ENCODE measurements around the gene NAPB. TPM values are rescaled to one million over a fixed set of nuclear protein-coding genes. Genes with fewer than 3 reads are reported as not detected.

The NAPB gene
- total and polyA plus RNA-seq, 2 experiments from 2014 or later, result 7.3 to 11.2 TPM

DNA sequence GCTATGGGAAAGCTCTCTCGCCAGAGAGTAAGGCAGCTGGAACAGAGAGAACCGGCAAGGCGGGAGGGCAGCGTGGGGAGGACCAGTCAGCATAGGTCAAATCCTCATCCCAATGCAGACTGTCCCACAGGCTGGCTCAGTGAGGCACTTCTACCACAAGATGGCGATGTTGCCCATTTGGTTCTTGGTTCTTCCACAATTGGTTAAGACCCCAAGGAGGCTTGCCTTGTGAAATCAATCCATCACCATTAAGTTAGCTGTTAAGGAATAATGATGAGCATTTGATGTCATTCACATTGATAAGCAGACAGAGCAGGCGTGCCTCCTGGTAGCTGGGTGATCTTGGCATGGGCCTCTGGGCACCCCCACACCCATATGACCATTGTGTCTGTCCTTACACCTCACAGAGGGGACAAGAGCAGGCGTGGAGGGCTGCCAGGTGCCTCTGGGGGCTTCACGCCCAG, 20.6 kb upstream of the NAPB start:
- H3K27ac ChIP-seq, result no peak overlapping the region
- WGBS (ENCODE audit: low lambda C conversion rate, missing lambda C conversion rate), result 25% methylated on average over 8 of the region's 8 CpGs
- H4K20me1 ChIP-seq (ENCODE audit: insufficient read depth, poor library complexity, severe bottlenecking), result no peaks in the 10 kb centered on the region
- no peaks in the 10 kb centered on the region for H3K9me2 ChIP-seq (replicated peaks; ENCODE audit: insufficient read depth)
- no peaks in the 10 kb centered on the region for H3K9me3 ChIP-seq (ENCODE audit: low read depth)
- H3K4me1 ChIP-seq (ENCODE audit: insufficient read depth), result peaks cover under 1% of the 10 kb centered on the region
- no peaks in the 10 kb centered on the region for H3K27me3 ChIP-seq
- DNase-seq (ENCODE audit: low spot score), result peak; percentile 86
- no peak overlapping the region for H3K4me3 ChIP-seq
- H3K79me2 ChIP-seq, result no peaks in the 10 kb centered on the region
- H3K36me3 ChIP-seq (replicated peaks; ENCODE audit: insufficient read depth, low read depth), result no peaks in the 10 kb centered on the region
- no peak overlapping the region for H2AFZ ChIP-seq
- TF ChIP-seq EZH2 (IDR thresholded peaks at IDR 0.05; ENCODE audit: borderline replicate concordance), result no peak
- TF ChIP-seq, protein P1, sequence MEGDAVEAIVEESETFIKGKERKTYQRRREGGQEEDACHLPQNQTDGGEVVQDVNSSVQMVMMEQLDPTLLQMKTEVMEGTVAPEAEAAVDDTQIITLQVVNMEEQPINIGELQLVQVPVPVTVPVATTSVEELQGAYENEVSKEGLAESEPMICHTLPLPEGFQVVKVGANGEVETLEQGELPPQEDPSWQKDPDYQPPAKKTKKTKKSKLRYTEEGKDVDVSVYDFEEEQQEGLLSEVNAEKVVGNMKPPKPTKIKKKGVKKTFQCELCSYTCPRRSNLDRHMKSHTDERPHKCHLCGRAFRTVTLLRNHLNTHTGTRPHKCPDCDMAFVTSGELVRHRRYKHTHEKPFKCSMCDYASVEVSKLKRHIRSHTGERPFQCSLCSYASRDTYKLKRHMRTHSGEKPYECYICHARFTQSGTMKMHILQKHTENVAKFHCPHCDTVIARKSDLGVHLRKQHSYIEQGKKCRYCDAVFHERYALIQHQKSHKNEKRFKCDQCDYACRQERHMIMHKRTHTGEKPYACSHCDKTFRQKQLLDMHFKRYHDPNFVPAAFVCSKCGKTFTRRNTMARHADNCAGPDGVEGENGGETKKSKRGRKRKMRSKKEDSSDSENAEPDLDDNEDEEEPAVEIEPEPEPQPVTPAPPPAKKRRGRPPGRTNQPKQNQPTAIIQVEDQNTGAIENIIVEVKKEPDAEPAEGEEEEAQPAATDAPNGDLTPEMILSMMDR (IDR thresholded peaks at IDR 0.05; ENCODE audit: poor library complexity), result peak; percentile 90
- TF ChIP-seq EZH2phosphoT487 (IDR thresholded peaks at IDR 0.05; ENCODE audit: low read depth, severe bottlenecking, unreplicated experiment), result no peak
- no peak overlapping the region for H3K4me2 ChIP-seq

DNA sequence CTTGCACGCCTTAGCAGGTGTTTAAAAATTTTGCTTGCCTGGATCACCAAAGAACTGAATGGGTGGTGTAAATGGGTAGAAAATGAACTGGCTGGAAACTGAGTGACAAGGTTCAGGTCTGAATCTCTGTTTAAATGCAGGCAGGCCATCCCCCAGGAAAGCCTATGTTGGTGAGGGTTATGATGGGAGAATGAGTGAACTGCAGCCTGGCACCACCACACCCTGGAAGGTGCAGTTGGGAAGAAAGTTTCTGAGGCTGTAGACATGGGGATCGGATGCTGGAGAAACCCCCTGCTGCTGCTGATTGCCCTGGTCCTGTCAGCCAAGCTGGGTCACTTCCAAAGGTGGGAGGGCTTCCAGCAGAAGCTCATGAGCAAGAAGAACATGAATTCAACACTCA, 18.7 kb upstream of the NAPB start:
- 80% methylated on average over 2 of the region's 2 CpGs for WGBS (ENCODE audit: low lambda C conversion rate, missing lambda C conversion rate)
- Histone ChIP-seq H3K27me3 (no peaks in the 10 kb centered on the region), H3K36me3 (replicated peaks; ENCODE audit: insufficient read depth, low read depth) (no peaks in the 10 kb centered on the region), H2AFZ (no peak overlapping the region), H3K27ac (no peak overlapping the region), H3K4me2 (no peak overlapping the region), H3K9me2 (replicated peaks; ENCODE audit: insufficient read depth) (no peaks in the 10 kb centered on the region), H3K4me1 (ENCODE audit: insufficient read depth) (peaks cover 10% of the 10 kb centered on the region), H4K20me1 (ENCODE audit: insufficient read depth, poor library complexity, severe bottlenecking) (no peaks in the 10 kb centered on the region), H3K79me2 (no peaks in the 10 kb centered on the region), H3K4me3 (no peak overlapping the region), H3K9me3 (ENCODE audit: low read depth) (no peaks in the 10 kb centered on the region)
- DNase-seq (ENCODE audit: low spot score), result no peak
- TF ChIP-seq, protein P1 (IDR thresholded peaks at IDR 0.05; ENCODE audit: poor library complexity), result no peak
- TF ChIP-seq EZH2 (IDR thresholded peaks at IDR 0.05; ENCODE audit: borderline replicate concordance) (no peak), EZH2phosphoT487 (IDR thresholded peaks at IDR 0.05; ENCODE audit: low read depth, severe bottlenecking, unreplicated experiment) (no peak)

DNA sequence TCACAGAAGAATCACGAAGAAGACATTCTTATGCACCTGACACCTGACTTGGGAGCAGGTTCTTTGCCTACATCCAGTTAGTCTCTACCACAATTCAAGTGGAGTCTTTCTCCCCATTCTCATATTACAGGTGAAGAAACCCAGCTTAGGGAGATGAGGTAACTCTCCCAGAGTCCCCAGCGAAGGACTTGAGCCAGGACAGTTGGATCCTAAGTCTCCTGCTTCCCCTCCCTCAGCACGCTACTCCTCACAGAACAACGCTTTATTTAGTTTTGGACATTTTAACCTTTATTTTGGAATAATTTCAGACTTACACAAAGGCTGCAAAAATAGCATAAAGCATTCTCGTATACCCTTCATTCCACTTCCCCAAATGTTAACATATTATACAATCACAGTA, 17.4 kb upstream of the NAPB start:
- no peak overlapping the region for H3K4me3 ChIP-seq
- no peaks in the 10 kb centered on the region for H4K20me1 ChIP-seq (ENCODE audit: insufficient read depth, poor library complexity, severe bottlenecking)
- no peak overlapping the region for H3K4me2 ChIP-seq
- H3K4me1 ChIP-seq (ENCODE audit: insufficient read depth), result peaks cover 10% of the 10 kb centered on the region
- no peaks in the 10 kb centered on the region for H3K9me3 ChIP-seq (ENCODE audit: low read depth)
- no peak overlapping the region for H2AFZ ChIP-seq
- TF ChIP-seq, protein P1 (IDR thresholded peaks at IDR 0.05; ENCODE audit: poor library complexity), result no peak
- TF ChIP-seq EZH2 (IDR thresholded peaks at IDR 0.05; ENCODE audit: borderline replicate concordance), result no peak
- TF ChIP-seq EZH2phosphoT487 (IDR thresholded peaks at IDR 0.05; ENCODE audit: low read depth, severe bottlenecking, unreplicated experiment), result no peak
- no peak overlapping the region for H3K27ac ChIP-seq
- H3K27me3 ChIP-seq, result no peaks in the 10 kb centered on the region
- WGBS (ENCODE audit: low lambda C conversion rate, missing lambda C conversion rate), result 81% methylated on average over 5 of the region's 5 CpGs
- DNase-seq (ENCODE audit: low spot score), result no peak
- no peaks in the 10 kb centered on the region for H3K9me2 ChIP-seq (replicated peaks; ENCODE audit: insufficient read depth)
- no peaks in the 10 kb centered on the region for H3K36me3 ChIP-seq (replicated peaks; ENCODE audit: insufficient read depth, low read depth)
- H3K79me2 ChIP-seq, result no peaks in the 10 kb centered on the region
